Uterus (tissue), 4 donors: ENCODE data around the gene MITF. TPM values are rescaled to one million over a fixed set of nuclear protein-coding genes. Genes with fewer than 3 reads are reported as not detected.

Experiments used
- DNase-seq, 2 donors: peaks; one replicate each; pipeline ENCODE4 v3.0.0-alpha.2; 2019 to 2020
- H3K27ac ChIP-seq, 2 donors: fragments of 200-600 bp; sonication (generic); 1 replicate in 1 of 2; 2 replicates in 1 of 2; pipeline ENCODE4 v1.5.1; 2016 to 2018
- H3K27me3 ChIP-seq, 2 donors: fragments of 200-600 bp; sonication (generic); one replicate each; pipeline ENCODE4 v1.5.1; 2018 to 2019; ENCODE audit warnings: control low read depth in 1 of 2
- H3K36me3 ChIP-seq, 2 donors: fragments of 200-600 bp; sonication (generic); one replicate each; pipeline ENCODE4 v1.5.1; 2019; ENCODE audit warnings: control low read depth in 1 of 2
- H3K4me1 ChIP-seq, 2 donors: fragments of 200-600 bp; sonication (generic); one replicate each; pipeline ENCODE4 v1.5.1; 2018 to 2019; ENCODE audit warnings: control low read depth in 1 of 2
- H3K4me3 ChIP-seq, 2 donors: fragments of 200-600 bp; sonication (generic); 1 replicate in 1 of 2; 2 replicates in 1 of 2; pipeline ENCODE4 v1.5.1; 2018 to 2019; ENCODE audit warnings: mild to moderate bottlenecking in 1 of 2
- H3K9me3 ChIP-seq, 2 donors: fragments of 200-600 bp; sonication (generic); one replicate each; pipeline ENCODE4 v1.5.1; 2019; ENCODE audit warnings: control low read depth in 1 of 2
- CTCF ChIP-seq, 4 experiments: fragments of 200-600 bp in 2 of 4; fragments of 450-650 bp in 2 of 4; sonication (generic) in 2 of 4; IDR thresholded peaks; one replicate each; pipeline ENCODE4 v1.5.1; 2016 to 2019; ENCODE audit warnings: antibody characterized with exemption in 4 of 4, mild to moderate bottlenecking in 2 of 4, moderate library complexity in 1 of 4
- POLR2A ChIP-seq, 2 donors: fragments of 450-650 bp; IDR thresholded peaks; one replicate each; pipeline ENCODE4 v1.6.1; 2016; ENCODE audit warnings: antibody characterized with exemption in 2 of 2, mild to moderate bottlenecking in 1 of 2, moderate library complexity in 1 of 2
- intact Hi-C: fragments of 100-400 bp; cut with DNase I; formaldehyde crosslinking; loops from one replicate; pipeline ENCODE4 v1.15.1; 2023; ENCODE audit warnings: low total_unique reads
- total RNA-seq, 4 donors: library from RNA; depleted of rRNA in 3 of 4; stranded (reverse); fragments of >200 nt in 3 of 4; gene quantifications; one replicate each; pipeline versions ENCODE4 v1.1.0 to v1.2.4, GENCODE V29; 2014 to 2023
- donor health status: DM: yes; HTN: yes; CAD: no.

MITF gene
- total RNA-seq, 4 donors from 2014 or later = 18.2 to 66.0 (median 52.6) TPM

DNA sequence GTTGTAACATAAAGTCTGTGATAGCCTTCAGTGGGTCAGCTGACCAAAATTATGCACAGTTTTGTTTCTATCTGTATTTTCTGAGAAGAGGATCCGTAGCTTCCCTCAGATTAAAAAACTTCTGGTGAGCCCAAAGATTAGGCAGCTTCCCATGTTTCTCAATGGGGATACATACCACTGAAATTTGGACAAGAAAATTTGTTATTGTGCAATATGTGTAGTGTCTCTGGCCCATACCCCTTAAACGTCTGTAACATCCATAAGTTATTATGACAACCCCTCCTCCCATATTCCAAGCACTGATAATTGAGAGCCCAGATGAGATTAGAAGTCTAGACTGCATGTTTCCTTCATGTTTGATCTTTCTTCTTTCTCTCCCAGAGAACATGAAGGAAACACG, 1.9 kb upstream of the MITF start:
- H3K36me3 ChIP-seq = no peaks in the 10 kb centered on the region
- H3K4me3 ChIP-seq = no peak overlapping the region
- H3K9me3 ChIP-seq = no peaks in the 10 kb centered on the region
- no peaks in the 10 kb centered on the region for H3K4me1 ChIP-seq
- intact Hi-C loops = no loop called here
- H3K27me3 ChIP-seq = no peaks in the 10 kb centered on the region
- DNase-seq = no peak
- peak overlapping the region; percentile 90 to 93 for H3K27ac ChIP-seq
- TF ChIP-seq POLR2A (IDR thresholded peaks at IDR 0.05) (no peak), CTCF (IDR thresholded peaks at IDR 0.05) (no peak)

- TF ChIP-seq POLR2A (IDR thresholded peaks at IDR 0.05) (no peak), CTCF (IDR thresholded peaks at IDR 0.05) (no peak)
- Histone ChIP-seq H3K27me3 (no peaks in the 10 kb centered on the region), H3K4me3 (peak overlapping the region; percentile 76 to 97), H3K9me3 (no peaks in the 10 kb centered on the region), H3K4me1 (peaks cover 0 to 2% of the 10 kb centered on the region in 2 donors), H3K36me3 (no peaks in the 10 kb centered on the region), H3K27ac (peak overlapping the region; percentile 90 to 93)
- DNase-seq = no peak
- intact Hi-C loops = no loop called here
Measured at GRCh38 chr3:69738315-69738714, 949 bp upstream of the MITF start.

DNA sequence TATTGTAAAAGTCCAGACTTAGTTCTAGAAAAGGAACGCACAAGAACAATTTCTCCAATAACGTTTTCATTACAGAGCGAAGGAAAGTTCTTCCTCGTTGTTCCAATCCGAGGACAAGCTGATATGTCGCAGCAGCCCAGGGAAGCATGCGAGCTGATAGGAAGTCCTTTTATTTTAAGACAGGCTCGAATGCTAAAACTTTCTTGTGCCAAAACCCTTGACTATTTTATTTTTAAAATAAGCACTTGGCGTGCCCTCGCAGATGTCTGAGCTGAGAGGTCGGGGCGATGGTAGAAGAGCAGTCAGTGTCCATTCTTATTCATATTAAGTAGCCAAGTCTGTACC, 433 bp upstream of the MITF start:
- intact Hi-C loops = no loop called here
- no peaks in the 10 kb centered on the region for H3K27me3 ChIP-seq
- TF ChIP-seq POLR2A (IDR thresholded peaks at IDR 0.05) = no peak
- no peak for TF ChIP-seq CTCF (IDR thresholded peaks at IDR 0.05)
- no peaks in the 10 kb centered on the region for H3K36me3 ChIP-seq
- no peak for DNase-seq
- H3K4me3 ChIP-seq = peak overlapping the region; percentile 76 to 97
- H3K9me3 ChIP-seq = no peaks in the 10 kb centered on the region
- H3K27ac ChIP-seq = peak overlapping the region; percentile 90 to 93
- H3K4me1 ChIP-seq = peaks cover 0 to 7% of the 10 kb centered on the region in 2 donors

DNA sequence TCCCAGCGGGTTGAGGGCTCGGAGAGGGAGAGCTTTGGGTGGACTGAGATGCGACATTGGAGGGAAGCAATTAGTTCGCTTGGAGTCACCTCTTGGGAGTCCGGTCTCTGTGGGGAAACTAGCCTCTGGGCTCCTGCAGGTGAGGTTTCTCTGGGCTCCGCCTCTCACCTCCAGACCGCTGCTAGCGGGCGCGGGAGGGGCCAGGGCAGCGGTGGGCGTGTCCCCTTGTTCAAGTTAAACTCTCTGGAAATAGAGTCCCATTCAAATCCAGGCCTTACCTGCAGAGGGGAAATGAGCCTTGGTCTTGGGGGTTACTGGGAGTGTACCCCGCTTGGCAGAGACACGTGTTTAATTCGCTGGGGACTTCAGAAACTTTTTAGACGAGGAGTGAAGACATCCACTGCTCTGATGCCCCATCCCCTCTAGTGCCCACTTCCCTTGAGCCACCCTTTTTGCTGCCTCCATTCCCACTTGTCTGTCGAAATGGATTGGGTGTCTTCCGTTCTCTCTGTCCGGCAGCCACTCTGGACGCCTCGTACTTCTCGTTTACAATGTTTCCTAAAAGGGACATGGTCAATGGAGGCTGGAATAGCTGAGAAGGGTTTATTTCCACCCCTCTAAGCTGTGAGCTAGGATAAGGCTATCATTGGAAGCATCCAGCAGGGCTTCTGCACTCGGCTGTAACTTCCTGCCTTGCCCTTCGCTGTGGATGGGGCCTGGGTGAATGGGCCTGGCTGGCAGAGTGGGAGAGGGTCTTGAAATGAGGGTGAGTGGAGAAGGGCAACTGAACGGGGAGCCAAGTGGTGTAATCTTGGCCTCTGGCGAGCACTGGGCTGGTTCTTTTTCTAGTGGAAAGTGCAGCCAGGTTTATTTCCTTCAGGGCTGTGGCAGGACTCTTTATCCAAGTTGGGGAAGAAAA, 1.1 kb downstream of the MITF start:
- DNase-seq = peak; percentile 62 to 64
- no peaks in the 10 kb centered on the region for H3K9me3 ChIP-seq
- no peaks in the 10 kb centered on the region for H3K36me3 ChIP-seq
- intact Hi-C loops = no loop called here
- peak overlapping the region; percentile 76 to 97 for H3K4me3 ChIP-seq
- H3K27me3 ChIP-seq = no peaks in the 10 kb centered on the region
- TF ChIP-seq CTCF (IDR thresholded peaks at IDR 0.05) (no peak), POLR2A (IDR thresholded peaks at IDR 0.05) (peak in 1 of 2 donors; percentile 50)
- peak overlapping the region; percentile 90 to 93 for H3K27ac ChIP-seq
- H3K4me1 ChIP-seq = peaks cover 0 to 17% of the 10 kb centered on the region in 2 donors

- peaks cover 0 to 19% of the 10 kb centered on the region in 2 donors for H3K4me1 ChIP-seq
- H3K9me3 ChIP-seq = no peaks in the 10 kb centered on the region
- intact Hi-C loops = no loop called here
- H3K36me3 ChIP-seq = no peaks in the 10 kb centered on the region
- no peak for DNase-seq
- no peaks in the 10 kb centered on the region for H3K27me3 ChIP-seq
- no peak for TF ChIP-seq CTCF (IDR thresholded peaks at IDR 0.05)
- TF ChIP-seq POLR2A (IDR thresholded peaks at IDR 0.05) = no peak
- peak overlapping the region; percentile 90 to 93 for H3K27ac ChIP-seq
- H3K4me3 ChIP-seq = peak overlapping the region; percentile 76 to 97
Measured at GRCh38 chr3:69741032-69741767, 1.9 kb downstream of the MITF start.
